Activated T-cell treated with anti-CD3 and anti-CD28 coated beads, Interleukin-2, amount 50 U/mL, for 4 hours (primary cell): Measurements from ENCODE around the gene DCDC2C. TPM values are rescaled to one million over a fixed set of nuclear protein-coding genes. Genes with fewer than 3 reads are reported as not detected.
"Not testable (repeated sequence)": the region's sequence is repeated elsewhere in the genome, so short reads cannot be mapped to it uniquely, and the experiment has no call there.

ENCODE experiments used
- ATAC-seq, 2 donors: fragments of 200-7000 bp; cut with Tn5 transposase; one replicate each; pipeline ENCODE4 v1.10.0; 2021
- DNase-seq: peaks from one replicate; pipeline ENCODE4 v3.0.0-alpha.2; 2020
- H3K27me3 Mint-ChIP-seq: one replicate; pipeline ENCODE4 v1.8.0; 2021; ENCODE audit warnings: low read depth, mixed read lengths
- H3K36me3 Mint-ChIP-seq: one replicate; pipeline ENCODE4 v1.8.0; 2022; ENCODE audit warnings: mixed read lengths; ENCODE audit not compliant: insufficient read depth
- H3K4me1 Mint-ChIP-seq: one replicate; pipeline ENCODE4 v1.8.0; 2021; ENCODE audit warnings: low read depth, mixed read lengths
- H3K4me3 Mint-ChIP-seq: one replicate; pipeline ENCODE4 v1.8.0; 2021; ENCODE audit warnings: mild to moderate bottlenecking, moderate library complexity, mixed read lengths
- H3K9me3 Mint-ChIP-seq: one replicate; pipeline ENCODE4 v1.8.0; 2021; ENCODE audit warnings: mixed read lengths
- total RNA-seq, 3 donors: library from RNA; stranded (reverse); gene quantifications; one replicate each; pipeline ENCODE4 v1.2.1, GENCODE V29; 2021

Gene DCDC2C
- not detected for total RNA-seq

GRCh38 chr2:3703236-3703756 is at the start of gene DCDC2C:
DCDC2C (plus strand) TSS chr2:3703575; CDS start chr2:3703752, 177 bp downstream.
- H3K4me1 Mint-ChIP-seq = no peaks in the 10 kb centered on the region
- H3K9me3 Mint-ChIP-seq = no peaks in the 10 kb centered on the region
- DNase-seq (no peak), ATAC-seq (no peak)
- H3K36me3 Mint-ChIP-seq = no peaks in the 10 kb centered on the region
- peaks cover 30% of the 10 kb centered on the region for H3K27me3 Mint-ChIP-seq
- no peak within 1 kb of the TSS for H3K4me3 Mint-ChIP-seq

- no peak overlapping the region for H3K4me3 Mint-ChIP-seq
- H3K4me1 Mint-ChIP-seq = peaks cover 14% of the 10 kb centered on the region
- DNase-seq = no peak
- no peaks in the 10 kb centered on the region for H3K36me3 Mint-ChIP-seq
- no peaks in the 10 kb centered on the region for H3K9me3 Mint-ChIP-seq
- H3K27me3 Mint-ChIP-seq = peaks cover 2% of the 10 kb centered on the region
- no peak for ATAC-seq
Measured at GRCh38 chr2:3654011-3654410, 49.4 kb upstream of the DCDC2C start.

- H3K27me3 Mint-ChIP-seq = peaks cover 2% of the 10 kb centered on the region
- H3K36me3 Mint-ChIP-seq = no peaks in the 10 kb centered on the region
- DNase-seq (no peak), ATAC-seq (no peak)
- H3K9me3 Mint-ChIP-seq = no peaks in the 10 kb centered on the region
- H3K4me3 Mint-ChIP-seq = no peak overlapping the region
- H3K4me1 Mint-ChIP-seq = peaks cover 14% of the 10 kb centered on the region
Measured at GRCh38 chr2:3654531-3655225, 48.7 kb upstream of the DCDC2C start.

GRCh38 chr2:3655871-3656761 is 47.3 kb upstream of the DCDC2C start:
- Mint-ChIP-seq H3K36me3 (no peaks in the 10 kb centered on the region), H3K9me3 (no peaks in the 10 kb centered on the region), H3K4me1 (peaks cover 15% of the 10 kb centered on the region), H3K4me3 (no peak overlapping the region), H3K27me3 (peaks cover 2% of the 10 kb centered on the region)
- no peak for DNase-seq
- ATAC-seq = no peak

- ATAC-seq (no peak), DNase-seq (no peak)
- Mint-ChIP-seq H3K36me3 (no peaks in the 10 kb centered on the region), H3K9me3 (no peaks in the 10 kb centered on the region), H3K4me3 (no peak overlapping the region), H3K27me3 (no peaks in the 10 kb centered on the region), H3K4me1 (peaks cover 10% of the 10 kb centered on the region)
Measured at GRCh38 chr2:3656762-3657721, 46.3 kb upstream of the DCDC2C start.

GRCh38 chr2:3657881-3658280 is 45.5 kb upstream of the DCDC2C start, which contains the start of gene ALLC:
ALLC (plus strand) TSS chr2:3658200; CDS start chr2:3671158, 12,958 bp downstream.
- no peak for ATAC-seq
- no peaks in the 10 kb centered on the region for H3K36me3 Mint-ChIP-seq
- H3K4me1 Mint-ChIP-seq = peaks cover 6% of the 10 kb centered on the region
- DNase-seq = no peak
- H3K9me3 Mint-ChIP-seq = no peaks in the 10 kb centered on the region
- H3K4me3 Mint-ChIP-seq = no peak within 1 kb of the TSS
- H3K27me3 Mint-ChIP-seq = no peaks in the 10 kb centered on the region

- Mint-ChIP-seq H3K36me3 (no peaks in the 10 kb centered on the region), H3K4me3 (no peak overlapping the region), H3K9me3 (no peaks in the 10 kb centered on the region), H3K27me3 (no peaks in the 10 kb centered on the region), H3K4me1 (peaks cover 6% of the 10 kb centered on the region)
- no peak for DNase-seq
- ATAC-seq = no peak
Measured at GRCh38 chr2:3659447-3660432, 43.6 kb upstream of the DCDC2C start.

- DNase-seq, H3K36me3 Mint-ChIP-seq, H3K4me1 Mint-ChIP-seq, ATAC-seq, H3K4me3 Mint-ChIP-seq, H3K9me3 Mint-ChIP-seq, H3K27me3 Mint-ChIP-seq: not testable (repeated sequence)
Measured at GRCh38 chr2:3660640-3661039, 42.7 kb upstream of the DCDC2C start.

GRCh38 chr2:3661149-3661660 is 42.2 kb upstream of the DCDC2C start:
- ATAC-seq (no peak), DNase-seq (no peak)
- Mint-ChIP-seq H3K36me3 (no peaks in the 10 kb centered on the region), H3K27me3 (no peaks in the 10 kb centered on the region), H3K9me3 (no peaks in the 10 kb centered on the region), H3K4me3 (no peak overlapping the region), H3K4me1 (peaks cover 6% of the 10 kb centered on the region)

- peaks cover 6% of the 10 kb centered on the region for H3K4me1 Mint-ChIP-seq
- ATAC-seq = no peak
Measured at GRCh38 chr2:3662239-3662638, 41.1 kb upstream of the DCDC2C start.

GRCh38 chr2:3664118-3664517 is 39.3 kb upstream of the DCDC2C start:
- ATAC-seq (no peak), DNase-seq (no peak)
- Mint-ChIP-seq H3K36me3 (no peaks in the 10 kb centered on the region), H3K4me3 (no peak overlapping the region), H3K9me3 (no peaks in the 10 kb centered on the region), H3K4me1 (peaks cover 6% of the 10 kb centered on the region), H3K27me3 (peaks cover 5% of the 10 kb centered on the region)

More at GRCh38 chr2:3662239-3662638, 41.1 kb upstream of the DCDC2C start:
- DNase-seq = no peak
- Mint-ChIP-seq H3K9me3 (no peaks in the 10 kb centered on the region), H3K27me3 (peaks cover 2% of the 10 kb centered on the region), H3K4me3 (no peak overlapping the region), H3K36me3 (no peaks in the 10 kb centered on the region)

GRCh38 chr2:3664925-3665324 is 38.5 kb upstream of the DCDC2C start:
- Mint-ChIP-seq H3K4me3 (no peak overlapping the region), H3K9me3 (no peaks in the 10 kb centered on the region), H3K36me3 (no peaks in the 10 kb centered on the region), H3K27me3 (peaks cover 5% of the 10 kb centered on the region), H3K4me1 (peaks cover 6% of the 10 kb centered on the region)
- ATAC-seq = no peak
- DNase-seq = no peak
